PC-3 (cell line): ENCODE measurements around the gene RABGAP1L. TPM values are rescaled to one million over a fixed set of nuclear protein-coding genes. Genes with fewer than 3 reads are reported as not detected.
A peak's percentile ranks its signal among the peaks of the same experiment; 100 is the strongest.

Experiments
- ATAC-seq: fragments of 200-7000 bp; cut with Tn5 transposase; 2 replicates; pipeline ENCODE4 v1.9.1; 2020; ENCODE audit warnings: mild to moderate bottlenecking, moderate library complexity
- BruUV-seq: library from RNA; stranded (reverse); fragments of 400-500 nt; replicated peaks from 2 replicates; lab custom pipeline; 2021; lab: Mats Ljungman, UMichigan
- CTCF ChIA-PET: fragments of 300-600 bp; sonication (Branson Sonifier 250); formaldehyde crosslinking; loops from one replicate; lab custom pipeline; 2022; ENCODE audit warnings: antibody characterized with exemption; lab: Charles Lee
- POLR2A ChIA-PET: fragments of 300-600 bp; sonication (Branson Sonifier 250); formaldehyde crosslinking; loops from one replicate; lab custom pipeline; 2022; ENCODE audit warnings: antibody characterized with exemption; ENCODE audit not compliant: unreplicated experiment; lab: Charles Lee
- DNase-seq: peaks from one replicate; pipeline ENCODE4 v3.0.0-alpha.2; 2015
- H2AFZ ChIP-seq: fragments of 300-600 bp; sonication (generic); 2 replicates; pipeline ENCODE4 v1.6.0; 2016; ENCODE audit warnings: antibody characterized with exemption, low read length
- H3F3A ChIP-seq: fragments of 300-600 bp; sonication (generic); one replicate; pipeline ENCODE4 v1.6.0; 2017; ENCODE audit warnings: antibody characterized with exemption, low read length, control low read depth, mild to moderate bottlenecking; ENCODE audit not compliant: unreplicated experiment
- H3K27ac ChIP-seq: fragments of 300-600 bp; sonication (generic); 2 replicates; pipeline ENCODE4 v1.5.1; 2016; ENCODE audit warnings: mild to moderate bottlenecking, low read length
- H3K27me3 ChIP-seq: fragments of 300-600 bp; sonication (generic); 2 replicates; pipeline ENCODE4 v1.6.1; 2016; ENCODE audit warnings: low read length, mixed read lengths
- H3K36me3 ChIP-seq: fragments of 300-600 bp; sonication (generic); 2 replicates; pipeline ENCODE4 v1.6.1; 2016; ENCODE audit warnings: low read depth, mixed run types, low read length, mixed read lengths
- H3K4me1 ChIP-seq: fragments of 300-600 bp; sonication (generic); 2 replicates; pipeline ENCODE4 v1.5.1; 2016; ENCODE audit warnings: low read length; ENCODE audit not compliant: insufficient read depth
- H3K4me2 ChIP-seq: fragments of 300-600 bp; sonication (generic); 2 replicates; pipeline ENCODE4 v1.6.0; 2016; ENCODE audit warnings: low read length
- H3K4me3 ChIP-seq: fragments of 300-600 bp; sonication (generic); 2 replicates; pipeline ENCODE4 v1.5.1; 2016; ENCODE audit warnings: mild to moderate bottlenecking, low read length, mixed read lengths
- H3K79me2 ChIP-seq: fragments of 300-600 bp; sonication (generic); 2 replicates; pipeline ENCODE4 v1.6.1; 2017; ENCODE audit warnings: low read length, mixed read lengths
- H3K9ac ChIP-seq: fragments of 300-600 bp; sonication (generic); 2 replicates; pipeline ENCODE4 v1.6.0; 2016; ENCODE audit warnings: mild to moderate bottlenecking, low read length
- H3K9me2 ChIP-seq: fragments of 300-600 bp; sonication (generic); replicated peaks from 2 replicates; pipeline ENCODE4 v1.6.1; 2016; ENCODE audit warnings: mixed run types, low read length, mixed read lengths
- H3K9me3 ChIP-seq: fragments of 300-600 bp; sonication (generic); 2 replicates; pipeline ENCODE4 v1.6.1; 2016; ENCODE audit warnings: low read length, mixed read lengths
- H4K20me1 ChIP-seq: fragments of 300-600 bp; sonication (generic); 2 replicates; pipeline ENCODE4 v1.6.1; 2016; ENCODE audit warnings: low read length, mixed read lengths
- CTCF ChIP-seq: fragments of 300-600 bp; sonication (generic); conservative IDR thresholded peaks from 2 replicates; pipeline ENCODE4 v1.5.1; 2017; ENCODE audit warnings: antibody characterized with exemption, low read depth, mild to moderate bottlenecking, low read length
- EZH2 ChIP-seq: fragments of 300-600 bp; sonication (generic); IDR thresholded peaks from one replicate; pipeline ENCODE4 v1.6.1; 2017; ENCODE audit warnings: antibody characterized with exemption, mild to moderate bottlenecking, low read length; ENCODE audit not compliant: unreplicated experiment
- EZH2phosphoT487 ChIP-seq: fragments of 300-600 bp; sonication (generic); IDR thresholded peaks from 2 replicates; pipeline ENCODE4 v1.6.1; 2018; ENCODE audit warnings: mild to moderate bottlenecking, antibody characterized with exemption, low read length, borderline replicate concordance
- intact Hi-C: fragments of 100-400 bp; cut with micrococcal nuclease; formaldehyde crosslinking; loops from 2 replicates; pipeline ENCODE4 v1.9.0; 2023
- total RNA-seq: library from RNA; depleted of rRNA; stranded (reverse); fragments of >200 nt; gene quantifications from 2 replicates; pipeline ENCODE4 v1.2.3, GENCODE V29; 2014

The RABGAP1L gene
- total RNA-seq, 1 experiment from 2014 or later, result 24.4 TPM

- H3F3A ChIP-seq, result no peaks in the 10 kb centered on the region
- CTCF ChIA-PET, result no interaction called here
- H3K4me1 ChIP-seq, result peaks cover 7% of the 10 kb centered on the region; the same call in 1 of the 2 replicates
- no peak for TF ChIP-seq EZH2
- TF ChIP-seq EZH2phosphoT487, result no peak
- no peak for TF ChIP-seq CTCF
- DNase-seq (no peak), ATAC-seq (no peak)
- no TSS peak for BruUV-seq
- no peaks in the 10 kb centered on the region for H3K27me3 ChIP-seq
- POLR2A ChIA-PET, result no interaction called here
- H3K27ac ChIP-seq, result no peak overlapping the region
- H3K79me2 ChIP-seq, result no peaks in the 10 kb centered on the region
- H2AFZ ChIP-seq, result no peak overlapping the region
- H4K20me1 ChIP-seq, result no peaks in the 10 kb centered on the region
- H3K9me2 ChIP-seq, result no peaks in the 10 kb centered on the region
- H3K36me3 ChIP-seq, result no peaks in the 10 kb centered on the region
- H3K4me2 ChIP-seq, result no peak overlapping the region
- no peak overlapping the region for H3K9ac ChIP-seq
- intact Hi-C loops, result no loop called here
- no peak overlapping the region for H3K4me3 ChIP-seq
- no peaks in the 10 kb centered on the region for H3K9me3 ChIP-seq
These were observed 829.2 kb downstream of the RABGAP1L start for GRCh38 chr1:174988539-174988938.

- Histone ChIP-seq H2AFZ (no peak overlapping the region), H3K27me3 (no peaks in the 10 kb centered on the region), H3K9ac (no peak overlapping the region), H3K79me2 (no peaks in the 10 kb centered on the region), H3K9me2 (no peaks in the 10 kb centered on the region), H3K27ac (no peak overlapping the region), H3F3A (no peaks in the 10 kb centered on the region), H3K9me3 (no peaks in the 10 kb centered on the region), H3K4me2 (no peak overlapping the region), H3K36me3 (no peaks in the 10 kb centered on the region), H3K4me3 (no peak overlapping the region), H4K20me1 (no peaks in the 10 kb centered on the region), H3K4me1 (peaks cover 7% of the 10 kb centered on the region; the same call in 1 of the 2 replicates)
- ChIA-PET CTCF (no interaction called here), POLR2A (no interaction called here)
- TF ChIP-seq EZH2, result no peak
- ATAC-seq (no peak), DNase-seq (no peak)
- no TSS peak for BruUV-seq
- intact Hi-C loops, result no loop called here
These were observed 829.7 kb downstream of the RABGAP1L start for GRCh38 chr1:174988986-174989385.

GRCh38 chr1:174989536-174990220 is 830.4 kb downstream of the RABGAP1L start:
- H2AFZ ChIP-seq, result peak overlapping the region; percentile 89; the same call in 1 of the 2 replicates
- H4K20me1 ChIP-seq, result no peaks in the 10 kb centered on the region
- no peaks in the 10 kb centered on the region for H3K27me3 ChIP-seq
- BruUV-seq, result no TSS peak
- no peak for ATAC-seq
- POLR2A ChIA-PET, result no interaction called here
- no peak overlapping the region for H3K4me3 ChIP-seq
- no peak for TF ChIP-seq CTCF
- TF ChIP-seq EZH2phosphoT487, result no peak
- TF ChIP-seq EZH2, result no peak
- no peaks in the 10 kb centered on the region for H3K9me3 ChIP-seq
- peak overlapping the region; percentile 61; the same call in 1 of the 2 replicates for H3K9ac ChIP-seq
- peak overlapping the region; percentile 93 for H3K4me2 ChIP-seq
- no peak for DNase-seq
- H3K79me2 ChIP-seq, result no peaks in the 10 kb centered on the region
- H3K36me3 ChIP-seq, result no peaks in the 10 kb centered on the region
- H3K4me1 ChIP-seq, result peaks cover 8% of the 10 kb centered on the region
- intact Hi-C loops, result no loop called here
- H3F3A ChIP-seq, result no peaks in the 10 kb centered on the region
- CTCF ChIA-PET, result no interaction called here
- H3K9me2 ChIP-seq, result no peaks in the 10 kb centered on the region
- no peak overlapping the region for H3K27ac ChIP-seq
